ENCODE results near the gene EVA1A.

GRCh38 chr2:75503048-75503607 is 57.6 kb downstream of the EVA1A start:
- TF ChIP-seq EZH2 (IDR thresholded peaks at IDR 0.05; ENCODE audit: low read length): no peak
- no peak for TF ChIP-seq CTCF (optimal IDR thresholded peaks at IDR 0.05 in 1 of 3, IDR thresholded peaks at IDR 0.05 in 1 of 3, conservative IDR thresholded peaks at IDR 0.05 in 1 of 3; ENCODE audit: extremely low read depth in 1 of 3, insufficient read depth in 2 of 3, low read length in 3 of 3)
